ENCODE data around the gene CSF3. TPM values are rescaled to one million over a fixed set of nuclear protein-coding genes. Genes with fewer than 3 reads are reported as not detected.

CSF3 gene
- total RNA-seq, 1 experiment from 2014 or later, result not detected

DNA sequence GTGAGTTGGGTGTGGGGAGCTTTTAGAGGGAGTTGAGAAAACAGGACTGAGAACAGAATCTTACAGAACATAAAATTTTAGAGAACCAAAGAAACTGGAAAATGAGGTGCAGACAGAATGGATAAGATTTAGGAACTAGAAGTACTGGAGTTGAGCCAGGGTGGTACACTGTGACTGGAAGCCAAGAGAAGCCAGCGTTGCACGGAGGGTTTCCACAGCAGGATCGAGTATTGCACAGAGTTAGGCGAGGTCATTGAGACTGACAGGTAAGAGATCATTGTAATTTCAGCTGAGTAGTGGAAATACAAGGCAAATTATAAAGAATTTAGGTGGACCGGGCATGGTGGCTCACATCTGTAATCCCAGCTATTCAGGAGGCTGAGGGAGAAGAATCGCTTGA lies 45.9 kb upstream of the CSF3 start:
- 0 out of 2 replicates have a peak, but pooled peaks cover 8% of the 10 kb centered on the region for H3K27me3 ChIP-seq (ENCODE audit: insufficient read depth, low read depth)
- TF ChIP-seq EZH2 (IDR thresholded peaks at IDR 0.05; ENCODE audit: low read depth), result no peak
- TF ChIP-seq, protein P1, sequence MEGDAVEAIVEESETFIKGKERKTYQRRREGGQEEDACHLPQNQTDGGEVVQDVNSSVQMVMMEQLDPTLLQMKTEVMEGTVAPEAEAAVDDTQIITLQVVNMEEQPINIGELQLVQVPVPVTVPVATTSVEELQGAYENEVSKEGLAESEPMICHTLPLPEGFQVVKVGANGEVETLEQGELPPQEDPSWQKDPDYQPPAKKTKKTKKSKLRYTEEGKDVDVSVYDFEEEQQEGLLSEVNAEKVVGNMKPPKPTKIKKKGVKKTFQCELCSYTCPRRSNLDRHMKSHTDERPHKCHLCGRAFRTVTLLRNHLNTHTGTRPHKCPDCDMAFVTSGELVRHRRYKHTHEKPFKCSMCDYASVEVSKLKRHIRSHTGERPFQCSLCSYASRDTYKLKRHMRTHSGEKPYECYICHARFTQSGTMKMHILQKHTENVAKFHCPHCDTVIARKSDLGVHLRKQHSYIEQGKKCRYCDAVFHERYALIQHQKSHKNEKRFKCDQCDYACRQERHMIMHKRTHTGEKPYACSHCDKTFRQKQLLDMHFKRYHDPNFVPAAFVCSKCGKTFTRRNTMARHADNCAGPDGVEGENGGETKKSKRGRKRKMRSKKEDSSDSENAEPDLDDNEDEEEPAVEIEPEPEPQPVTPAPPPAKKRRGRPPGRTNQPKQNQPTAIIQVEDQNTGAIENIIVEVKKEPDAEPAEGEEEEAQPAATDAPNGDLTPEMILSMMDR (conservative IDR thresholded peaks at IDR 0.05), result no peak
- ChIA-PET POLR2A (ENCODE audit: unreplicated experiment) (no interaction called here), CTCF (no interaction called here)
- no peak overlapping the region for H3K27ac ChIP-seq
- no peaks in the 10 kb centered on the region for H3K79me2 ChIP-seq (ENCODE audit: low read depth)
- H3K4me1 ChIP-seq (replicated peaks; ENCODE audit: insufficient read depth), result no peaks in the 10 kb centered on the region
- no peak for DNase-seq
- H3K9me3 ChIP-seq (ENCODE audit: insufficient read depth, low read depth), result no peaks in the 10 kb centered on the region
- intact Hi-C loops (cut with micrococcal nuclease; ENCODE audit: unreplicated experiment), result no loop called here
- H3K4me2 ChIP-seq, result no peak overlapping the region
- H3K9me2 ChIP-seq (ENCODE audit: insufficient read depth), result no peaks in the 10 kb centered on the region
- peaks cover 4% of the 10 kb centered on the region; the same call in 1 of the 2 replicates for H3F3A ChIP-seq (ENCODE audit: insufficient read depth, low read depth)
- H3K36me3 ChIP-seq (ENCODE audit: low read depth), result no peaks in the 10 kb centered on the region
- no peaks in the 10 kb centered on the region for H4K20me1 ChIP-seq (ENCODE audit: insufficient read depth)
- H3K4me3 ChIP-seq, result no peak overlapping the region
- BruUV-seq (replicated peaks), result no TSS peak
- H2AFZ ChIP-seq, result no peak overlapping the region

DNA sequence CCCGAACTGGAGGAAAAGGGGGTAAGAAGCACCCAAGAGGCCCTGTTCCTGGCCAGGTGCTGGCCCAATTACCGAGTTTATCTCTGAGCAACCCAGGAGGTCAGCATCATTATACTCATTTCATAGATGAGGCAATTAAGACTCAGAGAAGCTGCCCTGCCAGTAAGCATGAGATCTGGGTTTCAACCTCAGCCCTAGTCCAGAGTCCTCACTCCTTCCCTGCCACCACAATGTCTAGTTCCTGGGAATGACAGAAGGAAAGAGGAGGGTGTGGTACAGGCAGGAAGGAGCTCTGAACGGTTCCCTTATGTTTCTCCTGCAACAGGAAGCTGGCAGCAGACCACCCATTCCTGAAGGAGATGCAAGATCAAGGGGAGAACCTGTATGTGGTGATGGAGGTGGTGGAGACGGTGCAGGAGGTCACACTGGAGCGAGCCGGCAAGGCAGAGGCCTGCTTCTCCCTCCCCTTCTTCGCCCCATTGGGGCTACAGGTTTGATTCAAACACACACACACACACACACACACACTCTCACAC lies 45.0 kb upstream of the CSF3 start:
- TF ChIP-seq, protein P1 (conservative IDR thresholded peaks at IDR 0.05), result no peak
- TF ChIP-seq EZH2 (IDR thresholded peaks at IDR 0.05; ENCODE audit: low read depth), result no peak

DNA sequence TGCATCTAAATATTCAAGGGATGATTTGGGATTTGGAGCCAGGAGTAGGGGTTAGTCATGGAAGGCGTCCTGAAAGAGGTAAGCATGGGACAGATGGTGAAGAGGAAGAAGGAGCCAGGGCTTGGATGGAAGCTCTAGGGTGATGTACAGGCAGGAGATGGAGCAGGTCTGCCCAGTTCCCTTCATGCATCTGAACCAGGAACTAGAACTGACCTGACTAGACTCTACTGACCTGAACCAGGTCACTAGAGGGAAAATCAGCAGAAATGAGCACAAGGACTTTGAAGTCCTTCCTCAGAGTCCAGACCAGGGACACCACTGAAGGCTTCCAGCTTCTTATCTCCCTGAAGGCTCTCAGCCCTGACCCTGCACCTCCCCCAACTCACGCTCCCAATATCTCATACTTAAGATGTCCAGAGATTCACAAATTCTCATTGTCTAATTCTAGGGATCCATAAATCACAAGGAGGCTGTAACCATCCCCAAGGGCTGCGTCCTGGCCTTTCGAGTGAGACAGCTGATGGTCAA lies 44.1 kb upstream of the CSF3 start:
- BruUV-seq (replicated peaks), result no TSS peak
- H3K27me3 ChIP-seq (ENCODE audit: insufficient read depth, low read depth), result 0 out of 2 replicates have a peak, but pooled peaks cover 8% of the 10 kb centered on the region
- no peaks in the 10 kb centered on the region for H3F3A ChIP-seq (ENCODE audit: insufficient read depth, low read depth)
- H3K36me3 ChIP-seq (ENCODE audit: low read depth), result no peaks in the 10 kb centered on the region
- no peak overlapping the region for H3K4me3 ChIP-seq
- H4K20me1 ChIP-seq (ENCODE audit: insufficient read depth), result no peaks in the 10 kb centered on the region
- H2AFZ ChIP-seq, result no peak overlapping the region
- no peaks in the 10 kb centered on the region for H3K4me1 ChIP-seq (replicated peaks; ENCODE audit: insufficient read depth)
- CTCF ChIA-PET, result no interaction called here
- intact Hi-C loops (cut with micrococcal nuclease; ENCODE audit: unreplicated experiment), result no loop called here
- no peak for TF ChIP-seq EZH2 (IDR thresholded peaks at IDR 0.05; ENCODE audit: low read depth)
- TF ChIP-seq, protein P1 (conservative IDR thresholded peaks at IDR 0.05), result no peak
- no peak overlapping the region for H3K27ac ChIP-seq
- H3K9me2 ChIP-seq (ENCODE audit: insufficient read depth), result no peaks in the 10 kb centered on the region
- POLR2A ChIA-PET (ENCODE audit: unreplicated experiment), result no interaction called here
- H3K79me2 ChIP-seq (ENCODE audit: low read depth), result no peaks in the 10 kb centered on the region
- no peak overlapping the region for H3K4me2 ChIP-seq
- DNase-seq, result no peak
- H3K9me3 ChIP-seq (ENCODE audit: insufficient read depth, low read depth), result no peaks in the 10 kb centered on the region

More for the DNA sequence above, 45.0 kb upstream of the CSF3 start:
- intact Hi-C loops (cut with micrococcal nuclease; ENCODE audit: unreplicated experiment), result no loop called here
- H3K4me2 ChIP-seq, result no peak overlapping the region
- no peaks in the 10 kb centered on the region for H3K36me3 ChIP-seq (ENCODE audit: low read depth)
- no peaks in the 10 kb centered on the region for H3F3A ChIP-seq (ENCODE audit: insufficient read depth, low read depth)
- H3K4me3 ChIP-seq, result no peak overlapping the region
- CTCF ChIA-PET, result no interaction called here
- no peak overlapping the region for H2AFZ ChIP-seq
- BruUV-seq (replicated peaks), result no TSS peak
- H3K9me3 ChIP-seq (ENCODE audit: insufficient read depth, low read depth), result no peaks in the 10 kb centered on the region
- no peaks in the 10 kb centered on the region for H4K20me1 ChIP-seq (ENCODE audit: insufficient read depth)
- no peaks in the 10 kb centered on the region for H3K79me2 ChIP-seq (ENCODE audit: low read depth)
- H3K27me3 ChIP-seq (ENCODE audit: insufficient read depth, low read depth), result 0 out of 2 replicates have a peak, but pooled peaks cover 8% of the 10 kb centered on the region
- no peaks in the 10 kb centered on the region for H3K9me2 ChIP-seq (ENCODE audit: insufficient read depth)
- no peak overlapping the region for H3K27ac ChIP-seq
- POLR2A ChIA-PET (ENCODE audit: unreplicated experiment), result no interaction called here
- no peaks in the 10 kb centered on the region for H3K4me1 ChIP-seq (replicated peaks; ENCODE audit: insufficient read depth)
- DNase-seq, result no peak

All from PC-9 (cell line).